ENCODE results near the gene CTSE. TPM values are rescaled to one million over a fixed set of nuclear protein-coding genes. Genes with fewer than 3 reads are reported as not detected.

Gene CTSE
- total and polyA plus RNA-seq, 2 of the 8 experiments (the other 6 are each of a cell fraction or from before 2014, with no cell fraction given): 0.03 TPM; not detected in 1

DNA sequence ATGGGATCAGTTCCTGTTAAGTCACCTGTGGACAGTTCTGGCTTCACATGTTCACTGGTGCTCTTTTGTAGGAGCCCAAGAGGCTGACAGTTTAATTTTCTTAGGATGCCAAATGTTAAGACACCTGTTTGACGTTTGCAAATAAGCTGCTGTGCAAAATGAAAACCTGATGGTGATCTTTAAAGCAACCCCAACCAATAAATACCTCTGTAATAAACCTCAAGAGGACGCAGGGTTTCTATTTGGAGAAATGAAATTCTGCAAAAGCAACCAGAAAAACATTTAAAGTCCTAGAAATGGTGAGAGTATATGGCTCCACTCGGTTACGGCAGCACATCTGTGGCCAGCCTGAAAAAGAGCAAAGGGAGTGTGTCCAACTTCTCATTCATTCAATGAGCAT lies 23.6 kb upstream of the CTSE start (continued):
- no peak for TF ChIP-seq NRF1 (IDR thresholded peaks at IDR 0.05; ENCODE audit: low read depth, low read length)

Data from H1 (cell line).